A673 (cell line): ENCODE measurements around the gene PCBP2. TPM values are rescaled to one million over a fixed set of nuclear protein-coding genes. Genes with fewer than 3 reads are reported as not detected.

ENCODE experiments used
- BruUV-seq: library from RNA; stranded (reverse); fragments of 400-500 nt; replicated peaks from 2 replicates; lab custom pipeline; 2021; lab: Mats Ljungman, UMichigan
- CTCF ChIA-PET: fragments of 300-600 bp; sonication (Branson Sonifier 250); formaldehyde crosslinking; loops from one replicate; lab custom pipeline; 2022; ENCODE audit warnings: antibody characterized with exemption; lab: Charles Lee
- POLR2A ChIA-PET: fragments of 300-600 bp; sonication (Branson Sonifier 250); formaldehyde crosslinking; loops from one replicate; lab custom pipeline; 2022; ENCODE audit warnings: antibody characterized with exemption; ENCODE audit not compliant: low non-redundant PET; lab: Charles Lee
- DNase-seq: peaks from one replicate; pipeline ENCODE4 v3.0.0-alpha.2; 2015; ENCODE audit warnings: low spot score
- H3K27ac ChIP-seq: fragments of 200-600 bp; sonication (generic); 2 replicates; pipeline ENCODE4 v1.5.1; 2016; ENCODE audit warnings: mixed run types, low read depth, mild to moderate bottlenecking, mixed read lengths, antibody characterized with exemption, low read length; ENCODE audit not compliant: poor library complexity, severe bottlenecking
- H3K27me3 ChIP-seq: fragments of 200-600 bp; sonication (generic); replicated peaks from 2 replicates; pipeline ENCODE4 v1.6.1; 2017; ENCODE audit warnings: mixed run types, low read depth, mild to moderate bottlenecking, mixed read lengths, antibody characterized with exemption, low read length; ENCODE audit not compliant: insufficient read depth, poor library complexity
- H3K36me3 ChIP-seq: fragments of 200-600 bp; sonication (generic); 2 replicates; pipeline ENCODE4 v1.6.1; 2016; ENCODE audit warnings: mixed run types, mild to moderate bottlenecking, mixed read lengths, antibody characterized with exemption, low read length; ENCODE audit not compliant: insufficient read depth, poor library complexity, severe bottlenecking
- H3K4me1 ChIP-seq: fragments of 200-600 bp; sonication (generic); 2 replicates; pipeline ENCODE4 v1.6.1; 2017; ENCODE audit warnings: mixed run types, mild to moderate bottlenecking, mixed read lengths, antibody characterized with exemption, low read length; ENCODE audit not compliant: insufficient read depth, poor library complexity, severe bottlenecking
- H3K4me3 ChIP-seq: fragments of 200-600 bp; sonication (generic); 2 replicates; pipeline ENCODE4 v1.5.1; 2016; ENCODE audit warnings: low read depth, mixed run types, mild to moderate bottlenecking, mixed read lengths, low read length; ENCODE audit not compliant: poor library complexity, severe bottlenecking
- H3K9me3 ChIP-seq: fragments of 200-600 bp; sonication (generic); 2 replicates; pipeline ENCODE4 v1.6.1; 2016; ENCODE audit warnings: mixed run types, low read depth, mild to moderate bottlenecking, mixed read lengths, antibody characterized with exemption, low read length; ENCODE audit not compliant: poor library complexity, severe bottlenecking
- EZH2 ChIP-seq: fragments of 200-600 bp; sonication (generic); IDR thresholded peaks from 2 replicates; pipeline ENCODE4 v1.6.1; 2017; ENCODE audit warnings: borderline replicate concordance, low read depth, mild to moderate bottlenecking, mixed read lengths, antibody characterized with exemption, low read length; ENCODE audit not compliant: poor library complexity, severe bottlenecking
- intact Hi-C: fragments of 100-400 bp; cut with micrococcal nuclease; formaldehyde crosslinking; loops from one replicate; pipeline ENCODE4 v1.10.0; 2022; ENCODE audit not compliant: unreplicated experiment
- total RNA-seq: library from RNA; stranded (reverse); gene quantifications from 2 replicates; pipeline ENCODE4 v1.2.3, GENCODE V29; 2021
- TF ChIP-seq, protein P1 (sequence below): fragments of 300-800, 200-600 bp; sonication (generic); conservative IDR thresholded peaks from 2 replicates; pipeline ENCODE4 v1.5.1; 2017; ENCODE audit warnings: low read depth, mild to moderate bottlenecking, antibody characterized with exemption, low read length, moderate library complexity, mixed read lengths

The PCBP2 gene
- total RNA-seq, 1 experiment from 2014 or later, result 1,215 TPM

DNA sequence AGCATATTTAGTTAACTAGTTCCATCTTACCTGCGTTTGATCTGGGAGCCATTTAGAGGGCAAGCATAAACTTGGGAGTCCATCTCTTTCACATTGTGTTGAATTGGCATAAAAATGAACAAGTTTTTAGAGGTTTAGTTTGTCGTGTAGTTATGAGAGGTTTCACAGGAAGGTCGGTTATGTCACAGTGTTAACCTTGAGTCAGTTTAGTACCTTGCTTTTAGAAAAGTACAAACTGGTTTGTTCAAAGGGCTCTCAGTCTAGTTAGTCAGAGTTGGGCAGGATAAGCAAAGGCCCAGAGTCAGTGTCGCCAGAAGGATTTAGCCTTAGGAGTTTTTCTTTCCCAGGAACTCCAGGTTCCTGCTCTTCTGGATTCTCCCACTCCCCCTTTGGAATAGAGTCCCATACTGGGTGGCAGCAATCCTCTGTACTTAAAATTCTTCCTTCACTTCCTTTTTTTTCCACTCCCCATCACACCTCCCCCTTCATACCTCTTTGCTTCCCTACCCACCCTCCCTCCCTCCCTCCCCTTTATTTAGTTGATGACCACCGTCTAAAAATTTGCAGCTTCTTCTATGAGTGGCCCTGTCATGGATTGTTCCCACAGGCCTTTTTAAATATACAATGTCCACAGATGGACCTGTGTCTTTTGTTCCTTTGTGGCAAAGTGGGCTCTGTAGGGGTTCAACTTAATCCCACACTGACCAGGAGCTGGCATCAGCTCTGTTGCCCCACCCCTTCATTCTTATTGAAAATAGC, 12.1 kb downstream of the PCBP2 start:
- no peak for DNase-seq
- no TSS peak for BruUV-seq

DNA sequence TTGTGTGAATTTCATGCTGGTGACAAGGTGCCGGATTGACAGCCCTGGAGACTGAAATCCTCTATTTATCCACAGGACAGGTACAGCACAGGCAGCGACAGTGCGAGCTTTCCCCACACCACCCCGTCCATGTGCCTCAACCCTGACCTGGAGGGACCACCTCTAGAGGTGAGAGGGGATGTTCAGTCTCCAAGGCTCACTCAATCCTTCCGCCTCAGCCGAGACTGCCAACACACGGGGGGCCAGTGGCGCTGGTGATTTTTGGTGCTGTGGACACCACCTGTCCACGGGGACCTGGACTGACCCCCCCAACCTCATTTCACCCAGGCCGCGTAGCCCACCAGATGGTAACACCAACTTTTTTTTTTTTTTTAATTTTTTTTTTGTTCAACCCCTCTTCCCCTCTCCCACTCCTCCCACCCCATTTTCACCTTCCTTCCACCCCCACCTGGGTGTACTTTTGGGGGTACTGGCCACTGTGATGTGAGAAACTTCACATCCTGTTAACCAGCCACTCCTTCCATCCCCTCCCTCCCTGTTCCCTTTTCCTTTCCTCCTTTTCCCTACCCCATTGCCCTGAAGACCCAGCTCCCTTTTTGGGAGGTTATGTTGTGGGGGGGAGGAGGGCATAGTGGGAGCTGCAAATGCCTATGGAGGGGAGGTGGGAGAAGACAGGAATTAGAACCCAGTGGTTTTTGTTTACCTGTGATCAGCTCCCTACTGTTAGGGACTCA, 12.9 kb downstream of the PCBP2 start:
- TF ChIP-seq, protein P1, sequence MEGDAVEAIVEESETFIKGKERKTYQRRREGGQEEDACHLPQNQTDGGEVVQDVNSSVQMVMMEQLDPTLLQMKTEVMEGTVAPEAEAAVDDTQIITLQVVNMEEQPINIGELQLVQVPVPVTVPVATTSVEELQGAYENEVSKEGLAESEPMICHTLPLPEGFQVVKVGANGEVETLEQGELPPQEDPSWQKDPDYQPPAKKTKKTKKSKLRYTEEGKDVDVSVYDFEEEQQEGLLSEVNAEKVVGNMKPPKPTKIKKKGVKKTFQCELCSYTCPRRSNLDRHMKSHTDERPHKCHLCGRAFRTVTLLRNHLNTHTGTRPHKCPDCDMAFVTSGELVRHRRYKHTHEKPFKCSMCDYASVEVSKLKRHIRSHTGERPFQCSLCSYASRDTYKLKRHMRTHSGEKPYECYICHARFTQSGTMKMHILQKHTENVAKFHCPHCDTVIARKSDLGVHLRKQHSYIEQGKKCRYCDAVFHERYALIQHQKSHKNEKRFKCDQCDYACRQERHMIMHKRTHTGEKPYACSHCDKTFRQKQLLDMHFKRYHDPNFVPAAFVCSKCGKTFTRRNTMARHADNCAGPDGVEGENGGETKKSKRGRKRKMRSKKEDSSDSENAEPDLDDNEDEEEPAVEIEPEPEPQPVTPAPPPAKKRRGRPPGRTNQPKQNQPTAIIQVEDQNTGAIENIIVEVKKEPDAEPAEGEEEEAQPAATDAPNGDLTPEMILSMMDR, result no peak
- no peak for TF ChIP-seq EZH2
- ChIA-PET POLR2A (interaction anchor here (0.7 kb wide), 1 partner anchor 17 kb away, joined by 6 read pairs; no protein-coding TSS in a partner anchor), CTCF (no interaction called here)
- intact Hi-C loops, result loop anchor here (5.0 kb wide), 1 partner anchor 443 kb away; no protein-coding TSS in a partner anchor
- Histone ChIP-seq H3K27ac (no peak overlapping the region), H3K36me3 (peaks cover 99% of the 10 kb centered on the region), H3K27me3 (no peaks in the 10 kb centered on the region), H3K4me3 (no peak overlapping the region), H3K4me1 (peaks cover 6% of the 10 kb centered on the region), H3K9me3 (no peaks in the 10 kb centered on the region)
- no peak for DNase-seq
- no TSS peak for BruUV-seq

More for the DNA sequence above, 12.1 kb downstream of the PCBP2 start:
- ChIA-PET CTCF (no interaction called here), POLR2A (interaction anchor here (0.6 to 0.7 kb wide), 2 partner anchors 18 to 309 kb away, joined by 3 to 6 read pairs; no protein-coding TSS in a partner anchor)
- intact Hi-C loops, result loop anchor here (5.0 kb wide), 1 partner anchor 442 kb away; no protein-coding TSS in a partner anchor
- TF ChIP-seq EZH2, result no peak
- TF ChIP-seq, protein P1, result no peak
- Histone ChIP-seq H3K9me3 (no peaks in the 10 kb centered on the region), H3K27me3 (no peaks in the 10 kb centered on the region), H3K27ac (no peak overlapping the region), H3K36me3 (peaks cover 99% of the 10 kb centered on the region), H3K4me1 (peaks cover 8% of the 10 kb centered on the region), H3K4me3 (no peak overlapping the region)

DNA sequence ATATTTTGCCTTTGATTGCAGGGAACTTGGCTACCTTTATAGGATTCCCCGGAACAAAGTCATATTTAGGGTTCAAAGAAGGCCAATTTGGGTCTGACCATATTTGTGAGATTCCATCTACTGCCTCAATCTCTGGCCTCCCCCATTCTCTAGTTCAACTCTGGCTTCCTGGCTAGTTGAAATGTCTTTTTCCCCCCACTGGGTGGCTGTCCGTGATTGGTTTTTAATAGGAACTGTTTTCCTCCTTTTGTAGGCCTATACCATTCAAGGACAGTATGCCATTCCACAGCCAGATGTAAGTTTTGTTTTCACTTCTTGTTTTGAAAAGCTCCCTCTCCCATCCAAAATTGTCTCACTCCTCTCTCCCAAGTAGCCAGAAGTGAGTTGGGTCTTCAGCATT, 13.8 kb downstream of the PCBP2 start:
- H3K27ac ChIP-seq, result no peak overlapping the region
- intact Hi-C loops, result no loop called here
- no peak for DNase-seq
- H3K9me3 ChIP-seq, result no peaks in the 10 kb centered on the region
- H3K27me3 ChIP-seq, result no peaks in the 10 kb centered on the region
- TF ChIP-seq, protein P1, result no peak
- no peak for TF ChIP-seq EZH2
- POLR2A ChIA-PET, result no interaction called here
- no peaks in the 10 kb centered on the region for H3K4me1 ChIP-seq
- peaks cover 99% of the 10 kb centered on the region for H3K36me3 ChIP-seq
- BruUV-seq, result no TSS peak
- H3K4me3 ChIP-seq, result no peak overlapping the region
- CTCF ChIA-PET, result no interaction called here
